OCI-LY1 (cell line): ENCODE data around the gene ZCCHC14.

ENCODE experiments used
- CTCF ChIP-seq: fragments of 200-600 bp; sonication (generic), shearing (Covaris generic); IDR thresholded peaks from 2 replicates; pipeline ENCODE4 v1.5.1; 2017; ENCODE audit warnings: mild to moderate bottlenecking, antibody characterized with exemption, low read length, moderate library complexity, mixed read lengths
- EZH2 ChIP-seq: fragments of 200-600 bp; sonication (generic), shearing (Covaris generic); IDR thresholded peaks from 2 replicates; pipeline ENCODE4 v1.8.0; 2017; ENCODE audit warnings: borderline replicate concordance, mixed run types, mild to moderate bottlenecking, antibody characterized with exemption, low read length, moderate library complexity, mixed read lengths

- TF ChIP-seq CTCF: no peak
- TF ChIP-seq EZH2: no peak
Observed at GRCh38 chr16:87506423-87507350, 13.9 kb upstream of the ZCCHC14 start.
